Panc1 (cell line): ENCODE results near the gene AEBP2. TPM values are rescaled to one million over a fixed set of nuclear protein-coding genes. Genes with fewer than 3 reads are reported as not detected.

Experiments used
- ATAC-seq: fragments of 200-7000 bp; cut with Tn5 transposase; 2 replicates; pipeline ENCODE4 v1.9.1; 2020; ENCODE audit warnings: mild to moderate bottlenecking, moderate library complexity
- BruUV-seq: library from RNA; stranded (reverse); fragments of 400-500 nt; replicated peaks from 2 replicates; lab custom pipeline; 2021; lab: Mats Ljungman, UMichigan
- CTCF ChIA-PET: fragments of 300-600 bp; sonication (Branson Sonifier 250); formaldehyde crosslinking; loops from one replicate; lab custom pipeline; 2022; ENCODE audit warnings: antibody characterized with exemption; lab: Charles Lee
- POLR2A ChIA-PET: fragments of 300-600 bp; sonication (Branson Sonifier 250); formaldehyde crosslinking; loops from one replicate; lab custom pipeline; 2022; ENCODE audit warnings: antibody characterized with exemption; lab: Charles Lee
- DNase-seq: peaks from one replicate; pipeline ENCODE4 v3.0.0-alpha.2; 2010; ENCODE audit warnings: low read depth, low spot score
- H3K27ac ChIP-seq: 2 replicates; pipeline ENCODE4 v1.5.1; 2011; ENCODE audit warnings: mild to moderate bottlenecking, low read length, inconsistent platforms
- H3K27me3 ChIP-seq: fragments of 200-500 bp; sonication (Bioruptor generic); 2 replicates; pipeline ENCODE4 v1.6.0; 2014; ENCODE audit warnings: low read length, inconsistent platforms; ENCODE audit not compliant: control insufficient read depth, insufficient read depth
- H3K36me3 ChIP-seq: fragments of 200-500 bp; sonication (Bioruptor generic); 2 replicates; pipeline ENCODE4 v1.5.1; 2014; ENCODE audit warnings: inconsistent platforms, mild to moderate bottlenecking, low read length, moderate library complexity; ENCODE audit not compliant: control insufficient read depth, insufficient read depth
- H3K4me1 ChIP-seq: 2 replicates; pipeline ENCODE4 v1.5.1; 2011; ENCODE audit warnings: inconsistent platforms, mild to moderate bottlenecking, low read length, moderate library complexity; ENCODE audit not compliant: control insufficient read depth, insufficient read depth
- H3K4me3 ChIP-seq, 2 experiments: 2 replicates each; pipeline ENCODE4 v1.5.1; 2011 to 2012; ENCODE audit warnings: low read depth in 2 of 2, low read length in 2 of 2, mild to moderate bottlenecking in 2 of 2, inconsistent platforms in 1 of 2, moderate library complexity in 1 of 2
- H3K9me3 ChIP-seq: fragments of 200-500 bp; sonication (Bioruptor generic); 2 replicates; pipeline ENCODE4 v1.5.1; 2014; ENCODE audit warnings: low read depth, mild to moderate bottlenecking, inconsistent platforms, low read length, moderate library complexity; ENCODE audit not compliant: control insufficient read depth, insufficient read depth
- TCF7L2 ChIP-seq: IDR thresholded peaks from 2 replicates; pipeline ENCODE4 v1.6.1; 2011; ENCODE audit warnings: mild to moderate bottlenecking, low read depth, low read length, inconsistent platforms
- in situ Hi-C: cut with HindIII; loops from 2 replicates; pipeline ENCODE4 v1.10.0; 2016; ENCODE audit warnings: low sequenced_read_pairs, low pct_unique_long_range_greater_than_20kb
- intact Hi-C: fragments of 100-400 bp; cut with micrococcal nuclease; formaldehyde crosslinking; loops from one replicate; pipeline ENCODE4 v1.10.0; 2022; ENCODE audit not compliant: unreplicated experiment
- total RNA-seq: library from RNA; stranded (reverse); gene quantifications from one replicate; pipeline ENCODE4 v1.2.1, GENCODE V29; 2021; ENCODE audit not compliant: unreplicated experiment
- TF ChIP-seq, protein P1 (sequence below), 2 experiments: IDR thresholded peaks; 2 replicates each; pipeline ENCODE4 v1.6.1; 2011 to 2012; ENCODE audit warnings: low read depth in 2 of 2, control low read depth in 1 of 2, low read length in 1 of 2, mild to moderate bottlenecking in 1 of 2, moderate library complexity in 1 of 2; ENCODE audit not compliant: insufficient read depth in 1 of 2
- TF ChIP-seq, protein P2 (sequence below): fragments of 450-650 bp; IDR thresholded peaks from 2 replicates; pipeline ENCODE4 v1.5.1; 2017; ENCODE audit warnings: mild to moderate bottlenecking

AEBP2 gene
- total RNA-seq, 1 experiment from 2014 or later: 32.4 TPM

DNA sequence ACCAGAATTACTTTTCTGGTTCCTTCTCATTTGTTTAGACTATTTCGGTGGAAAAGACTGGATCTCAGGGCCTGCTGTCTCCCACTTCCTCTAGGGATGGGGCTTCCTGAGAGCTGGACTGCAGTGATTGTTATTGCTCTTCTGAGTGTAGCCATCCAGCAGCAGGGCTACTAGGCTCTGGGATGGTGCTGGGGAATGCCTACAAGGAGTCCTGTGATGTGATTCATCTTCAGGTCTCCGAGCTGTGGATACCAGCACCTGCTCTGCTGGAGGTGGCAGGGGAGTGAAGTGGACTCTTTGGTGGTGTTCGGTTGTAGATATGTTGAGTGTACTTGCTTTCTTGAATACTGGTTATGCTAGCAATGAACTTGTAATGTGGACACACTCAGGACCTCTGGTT lies 42.7 kb downstream of the AEBP2 start:
- Histone ChIP-seq H3K4me3 (no peak overlapping the region), H3K27me3 (no peaks in the 10 kb centered on the region), H3K27ac (no peak overlapping the region), H3K9me3 (no peaks in the 10 kb centered on the region), H3K4me1 (0 out of 2 replicates have a peak, but pooled peaks cover 2% of the 10 kb centered on the region), H3K36me3 (no peaks in the 10 kb centered on the region)
- CTCF ChIA-PET: no interaction called here
- intact Hi-C loops: no loop called here
- no TSS peak for BruUV-seq
- POLR2A ChIA-PET: no interaction called here
- TF ChIP-seq, protein P1, sequence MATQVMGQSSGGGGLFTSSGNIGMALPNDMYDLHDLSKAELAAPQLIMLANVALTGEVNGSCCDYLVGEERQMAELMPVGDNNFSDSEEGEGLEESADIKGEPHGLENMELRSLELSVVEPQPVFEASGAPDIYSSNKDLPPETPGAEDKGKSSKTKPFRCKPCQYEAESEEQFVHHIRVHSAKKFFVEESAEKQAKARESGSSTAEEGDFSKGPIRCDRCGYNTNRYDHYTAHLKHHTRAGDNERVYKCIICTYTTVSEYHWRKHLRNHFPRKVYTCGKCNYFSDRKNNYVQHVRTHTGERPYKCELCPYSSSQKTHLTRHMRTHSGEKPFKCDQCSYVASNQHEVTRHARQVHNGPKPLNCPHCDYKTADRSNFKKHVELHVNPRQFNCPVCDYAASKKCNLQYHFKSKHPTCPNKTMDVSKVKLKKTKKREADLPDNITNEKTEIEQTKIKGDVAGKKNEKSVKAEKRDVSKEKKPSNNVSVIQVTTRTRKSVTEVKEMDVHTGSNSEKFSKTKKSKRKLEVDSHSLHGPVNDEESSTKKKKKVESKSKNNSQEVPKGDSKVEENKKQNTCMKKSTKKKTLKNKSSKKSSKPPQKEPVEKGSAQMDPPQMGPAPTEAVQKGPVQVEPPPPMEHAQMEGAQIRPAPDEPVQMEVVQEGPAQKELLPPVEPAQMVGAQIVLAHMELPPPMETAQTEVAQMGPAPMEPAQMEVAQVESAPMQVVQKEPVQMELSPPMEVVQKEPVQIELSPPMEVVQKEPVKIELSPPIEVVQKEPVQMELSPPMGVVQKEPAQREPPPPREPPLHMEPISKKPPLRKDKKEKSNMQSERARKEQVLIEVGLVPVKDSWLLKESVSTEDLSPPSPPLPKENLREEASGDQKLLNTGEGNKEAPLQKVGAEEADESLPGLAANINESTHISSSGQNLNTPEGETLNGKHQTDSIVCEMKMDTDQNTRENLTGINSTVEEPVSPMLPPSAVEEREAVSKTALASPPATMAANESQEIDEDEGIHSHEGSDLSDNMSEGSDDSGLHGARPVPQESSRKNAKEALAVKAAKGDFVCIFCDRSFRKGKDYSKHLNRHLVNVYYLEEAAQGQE (IDR thresholded peaks at IDR 0.05; ENCODE audit: insufficient read depth in 1 of 2, low read depth in 2 of 2, low read length in 1 of 2): no peak
- TF ChIP-seq TCF7L2: no peak
- TF ChIP-seq, protein P2, sequence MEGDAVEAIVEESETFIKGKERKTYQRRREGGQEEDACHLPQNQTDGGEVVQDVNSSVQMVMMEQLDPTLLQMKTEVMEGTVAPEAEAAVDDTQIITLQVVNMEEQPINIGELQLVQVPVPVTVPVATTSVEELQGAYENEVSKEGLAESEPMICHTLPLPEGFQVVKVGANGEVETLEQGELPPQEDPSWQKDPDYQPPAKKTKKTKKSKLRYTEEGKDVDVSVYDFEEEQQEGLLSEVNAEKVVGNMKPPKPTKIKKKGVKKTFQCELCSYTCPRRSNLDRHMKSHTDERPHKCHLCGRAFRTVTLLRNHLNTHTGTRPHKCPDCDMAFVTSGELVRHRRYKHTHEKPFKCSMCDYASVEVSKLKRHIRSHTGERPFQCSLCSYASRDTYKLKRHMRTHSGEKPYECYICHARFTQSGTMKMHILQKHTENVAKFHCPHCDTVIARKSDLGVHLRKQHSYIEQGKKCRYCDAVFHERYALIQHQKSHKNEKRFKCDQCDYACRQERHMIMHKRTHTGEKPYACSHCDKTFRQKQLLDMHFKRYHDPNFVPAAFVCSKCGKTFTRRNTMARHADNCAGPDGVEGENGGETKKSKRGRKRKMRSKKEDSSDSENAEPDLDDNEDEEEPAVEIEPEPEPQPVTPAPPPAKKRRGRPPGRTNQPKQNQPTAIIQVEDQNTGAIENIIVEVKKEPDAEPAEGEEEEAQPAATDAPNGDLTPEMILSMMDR: no peak
- DNase-seq: no peak
- in situ Hi-C loops: no loop called here
- ATAC-seq: no peak

- no peaks in the 10 kb centered on the region for H3K9me3 ChIP-seq
- in situ Hi-C loops: no loop called here
- H3K4me3 ChIP-seq: no peak overlapping the region
- BruUV-seq: no TSS peak
- H3K36me3 ChIP-seq: no peaks in the 10 kb centered on the region
- H3K4me1 ChIP-seq: 0 out of 2 replicates have a peak, but pooled peaks cover 2% of the 10 kb centered on the region
- H3K27ac ChIP-seq: no peak overlapping the region
- DNase-seq (no peak), ATAC-seq (no peak)
- H3K27me3 ChIP-seq: no peaks in the 10 kb centered on the region
- ChIA-PET CTCF (no interaction called here), POLR2A (no interaction called here)
- TF ChIP-seq, protein P1 (IDR thresholded peaks at IDR 0.05; ENCODE audit: insufficient read depth in 1 of 2, low read depth in 2 of 2, low read length in 1 of 2): no peak
- intact Hi-C loops: no loop called here
Measured at GRCh38 chr12:19482551-19483109, 43.3 kb downstream of the AEBP2 start.
